ENCODE results near the gene APOL3. TPM values are rescaled to one million over a fixed set of nuclear protein-coding genes. Genes with fewer than 3 reads are reported as not detected.
A peak's percentile ranks its signal among the peaks of the same experiment; 100 is the strongest.
"Not testable (repeated sequence)": the region's sequence is repeated elsewhere in the genome, so short reads cannot be mapped to it uniquely, and the experiment has no call there.

Gene APOL3
- total RNA-seq, 2 donors from 2014 or later = 13.8 to 29.5 TPM

DNA sequence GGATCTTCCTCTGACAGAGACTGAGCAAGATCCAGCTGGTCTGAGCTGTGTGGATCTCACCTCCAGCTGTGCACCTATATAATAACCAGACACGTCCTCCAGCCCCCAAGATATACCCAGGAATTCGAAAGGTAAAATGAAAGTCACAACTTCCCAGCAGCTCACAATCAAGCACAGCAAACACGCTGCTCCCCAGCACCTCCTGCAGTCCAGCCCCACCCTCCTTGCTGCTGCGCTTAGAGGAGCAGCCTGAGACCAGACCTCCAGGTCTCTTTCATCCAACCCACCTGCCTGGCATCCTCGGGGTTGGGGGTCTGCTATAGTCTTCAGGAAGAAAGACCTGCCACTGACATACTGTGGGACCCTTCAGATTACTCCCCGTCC is 44.1 kb upstream of the APOL3 start:
- Histone ChIP-seq H3K4me3 (no peak overlapping the region), H3K36me3 (no peaks in the 10 kb centered on the region), H3K4me1 (peaks cover 0 to 10% of the 10 kb centered on the region in 2 donors), H3K27me3 (no peaks in the 10 kb centered on the region), H3K27ac (no peak overlapping the region), H3K9me3 (no peaks in the 10 kb centered on the region)
- TF ChIP-seq, protein P1, sequence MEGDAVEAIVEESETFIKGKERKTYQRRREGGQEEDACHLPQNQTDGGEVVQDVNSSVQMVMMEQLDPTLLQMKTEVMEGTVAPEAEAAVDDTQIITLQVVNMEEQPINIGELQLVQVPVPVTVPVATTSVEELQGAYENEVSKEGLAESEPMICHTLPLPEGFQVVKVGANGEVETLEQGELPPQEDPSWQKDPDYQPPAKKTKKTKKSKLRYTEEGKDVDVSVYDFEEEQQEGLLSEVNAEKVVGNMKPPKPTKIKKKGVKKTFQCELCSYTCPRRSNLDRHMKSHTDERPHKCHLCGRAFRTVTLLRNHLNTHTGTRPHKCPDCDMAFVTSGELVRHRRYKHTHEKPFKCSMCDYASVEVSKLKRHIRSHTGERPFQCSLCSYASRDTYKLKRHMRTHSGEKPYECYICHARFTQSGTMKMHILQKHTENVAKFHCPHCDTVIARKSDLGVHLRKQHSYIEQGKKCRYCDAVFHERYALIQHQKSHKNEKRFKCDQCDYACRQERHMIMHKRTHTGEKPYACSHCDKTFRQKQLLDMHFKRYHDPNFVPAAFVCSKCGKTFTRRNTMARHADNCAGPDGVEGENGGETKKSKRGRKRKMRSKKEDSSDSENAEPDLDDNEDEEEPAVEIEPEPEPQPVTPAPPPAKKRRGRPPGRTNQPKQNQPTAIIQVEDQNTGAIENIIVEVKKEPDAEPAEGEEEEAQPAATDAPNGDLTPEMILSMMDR (IDR thresholded peaks at IDR 0.05) = no peak
- no peak for DNase-seq (ENCODE audit: low spot score)

DNA sequence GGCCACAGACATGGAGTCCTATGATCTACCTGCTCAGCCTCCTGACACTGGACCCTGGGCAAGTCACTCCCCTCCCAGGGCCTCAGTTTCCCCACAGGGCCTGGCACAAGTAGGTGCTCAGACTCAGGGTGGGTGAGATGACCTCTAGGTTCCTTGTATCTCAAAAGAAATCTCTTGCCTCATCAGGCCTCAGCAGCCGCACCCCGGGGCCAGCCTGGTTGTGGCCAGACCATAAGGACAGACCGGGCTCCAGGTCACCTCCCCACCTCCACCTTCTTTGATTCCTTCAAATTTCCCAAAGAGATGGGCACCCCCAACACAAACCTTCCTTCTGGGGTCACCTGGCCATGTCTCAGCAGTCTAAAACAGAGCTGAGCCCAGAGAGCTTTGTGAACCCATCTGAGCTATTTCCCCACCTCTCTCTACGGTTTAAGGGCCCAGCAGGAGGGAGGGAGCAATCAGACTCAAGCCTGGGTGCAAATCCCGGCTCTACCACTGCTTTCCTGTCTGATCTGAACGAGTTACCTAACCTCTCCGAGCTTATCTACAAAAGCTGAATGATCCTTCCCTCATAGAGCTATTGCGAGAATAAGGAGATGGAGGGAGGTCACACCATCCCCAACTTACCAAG is 43.6 kb upstream of the APOL3 start:
- no peaks in the 10 kb centered on the region for H3K36me3 ChIP-seq
- H3K4me1 ChIP-seq = peaks cover 0 to 16% of the 10 kb centered on the region in 2 donors
- TF ChIP-seq, protein P1 (IDR thresholded peaks at IDR 0.05) = no peak
- H3K9me3 ChIP-seq = no peaks in the 10 kb centered on the region
- no peak for DNase-seq (ENCODE audit: low spot score)
- H3K27me3 ChIP-seq = no peaks in the 10 kb centered on the region
- H3K4me3 ChIP-seq = no peak overlapping the region
- H3K27ac ChIP-seq = no peak overlapping the region

DNA sequence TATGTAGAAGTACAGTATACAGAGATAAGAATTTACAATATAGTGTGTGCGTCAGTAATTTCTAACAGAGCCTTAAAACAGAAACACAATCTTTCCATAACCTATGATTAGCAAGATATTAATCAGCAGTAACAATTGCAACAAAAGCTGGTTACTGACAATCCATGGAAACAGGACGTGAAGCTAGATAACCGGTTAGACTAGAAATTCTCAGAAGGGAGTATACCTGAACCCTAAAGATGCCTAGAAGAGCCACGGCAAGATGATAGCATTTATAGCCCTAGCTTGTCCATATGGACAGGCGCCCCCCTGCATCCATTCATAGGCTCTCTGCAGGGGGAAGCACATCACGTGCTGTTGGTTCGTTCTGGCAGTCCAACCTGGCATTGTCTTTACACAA is 42.9 kb upstream of the APOL3 start:
- H3K9me3 ChIP-seq; H3K27me3 ChIP-seq; H3K4me3 ChIP-seq; H3K36me3 ChIP-seq; H3K27ac ChIP-seq; DNase-seq (ENCODE audit: low spot score): not testable (repeated sequence)
- peaks cover 0 to 22% of the 10 kb centered on the region in 2 donors for H3K4me1 ChIP-seq

DNA sequence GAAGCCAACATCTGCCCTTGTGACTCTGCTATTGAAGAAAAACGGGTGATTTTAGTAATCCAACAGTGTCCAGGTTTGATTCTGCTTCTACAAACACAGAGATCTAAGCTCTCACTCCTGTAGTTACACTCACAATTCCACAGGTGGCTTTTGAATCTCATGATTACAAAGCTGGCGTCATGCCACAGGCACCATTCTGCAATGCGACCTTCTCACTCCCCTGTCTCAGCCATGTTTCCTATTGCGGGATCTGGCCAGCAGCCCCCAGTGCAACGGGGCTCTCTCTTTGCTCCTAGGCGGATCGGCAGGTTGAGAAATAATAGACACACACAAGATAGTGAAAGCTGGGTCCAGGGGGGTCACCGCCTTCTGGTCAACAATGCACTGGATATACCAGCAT is 42.4 kb upstream of the APOL3 start:
- H3K9me3 ChIP-seq; H3K27me3 ChIP-seq; H3K27ac ChIP-seq; DNase-seq (ENCODE audit: low spot score); H3K36me3 ChIP-seq; H3K4me3 ChIP-seq: not testable (repeated sequence)
- H3K4me1 ChIP-seq = peaks cover 0 to 25% of the 10 kb centered on the region in 2 donors

DNA sequence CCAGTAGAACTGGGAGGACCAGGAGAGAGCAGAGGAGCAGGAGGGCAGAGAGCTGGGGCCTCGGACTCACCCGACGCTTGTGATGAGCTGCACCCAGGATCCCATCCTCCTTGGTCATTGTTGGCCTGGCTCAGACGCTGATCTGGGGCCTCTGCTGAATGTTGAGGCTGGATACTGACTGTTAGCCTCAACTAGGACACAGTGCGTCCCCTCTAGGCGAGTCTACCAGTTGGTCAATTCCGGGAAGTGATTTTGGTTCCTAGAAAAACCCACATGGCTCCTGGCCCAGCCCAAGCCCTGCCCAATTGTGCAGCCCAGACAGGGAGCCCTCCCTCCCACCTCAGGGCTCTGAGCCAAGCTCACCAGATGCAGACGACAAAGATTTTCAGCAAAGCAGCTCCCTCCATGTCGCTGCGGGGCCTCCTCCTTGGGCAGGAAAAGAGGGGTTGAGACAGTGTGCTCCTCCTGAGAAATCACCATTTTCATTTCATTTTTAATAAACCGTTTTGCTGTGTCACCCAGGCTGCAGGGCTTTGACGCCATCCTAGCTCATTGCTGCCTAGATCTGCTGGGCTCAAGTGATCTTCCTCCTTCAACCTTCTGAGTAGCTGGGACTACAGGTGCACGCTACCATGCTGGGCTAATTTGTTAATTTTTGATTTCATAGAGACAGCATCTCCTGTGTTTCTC is 41.2 kb upstream of the APOL3 start, which contains the start of gene APOL4:
APOL4 (minus strand) TSS at position 180 of the 690 bp plus-strand sequence; CDS start at position 105, 75 bp downstream.
- TF ChIP-seq, protein P1 (IDR thresholded peaks at IDR 0.05) = no peak
- H3K36me3 ChIP-seq = no peaks in the 10 kb centered on the region
- H3K27me3 ChIP-seq = no peaks in the 10 kb centered on the region
- no peaks in the 10 kb centered on the region for H3K9me3 ChIP-seq
- H3K27ac ChIP-seq = no peak within 1 kb of the TSS
- DNase-seq (ENCODE audit: low spot score) = peak; percentile 74
- peak within 1 kb of the TSS in 1 of 2 donors; percentile 21 for H3K4me3 ChIP-seq
- peaks cover 0 to 36% of the 10 kb centered on the region in 2 donors for H3K4me1 ChIP-seq

DNA sequence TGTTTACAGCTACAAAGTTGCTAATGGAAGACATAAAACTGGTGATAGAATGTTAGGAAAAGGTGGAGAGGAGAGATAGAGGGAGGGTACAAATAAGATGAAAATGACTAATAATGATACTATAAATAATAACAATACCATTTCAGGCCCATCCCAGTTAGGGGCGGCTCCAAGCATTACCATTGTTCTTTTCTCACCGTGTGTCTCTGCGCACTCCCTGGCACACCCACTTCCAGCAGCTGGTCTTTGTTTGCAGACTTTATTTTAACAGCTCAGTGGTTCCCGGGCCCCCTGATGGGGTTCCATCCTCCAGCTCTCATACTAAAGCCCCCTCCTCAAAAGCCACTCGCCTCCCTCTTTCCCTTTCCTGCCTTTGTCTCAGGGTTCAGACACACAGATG is 40.5 kb upstream of the APOL3 start:
- not testable (repeated sequence) for H3K4me3 ChIP-seq; H3K36me3 ChIP-seq; DNase-seq (ENCODE audit: low spot score); H3K9me3 ChIP-seq; H3K27me3 ChIP-seq; H3K27ac ChIP-seq
- peaks cover 0 to 42% of the 10 kb centered on the region in 2 donors for H3K4me1 ChIP-seq

DNA sequence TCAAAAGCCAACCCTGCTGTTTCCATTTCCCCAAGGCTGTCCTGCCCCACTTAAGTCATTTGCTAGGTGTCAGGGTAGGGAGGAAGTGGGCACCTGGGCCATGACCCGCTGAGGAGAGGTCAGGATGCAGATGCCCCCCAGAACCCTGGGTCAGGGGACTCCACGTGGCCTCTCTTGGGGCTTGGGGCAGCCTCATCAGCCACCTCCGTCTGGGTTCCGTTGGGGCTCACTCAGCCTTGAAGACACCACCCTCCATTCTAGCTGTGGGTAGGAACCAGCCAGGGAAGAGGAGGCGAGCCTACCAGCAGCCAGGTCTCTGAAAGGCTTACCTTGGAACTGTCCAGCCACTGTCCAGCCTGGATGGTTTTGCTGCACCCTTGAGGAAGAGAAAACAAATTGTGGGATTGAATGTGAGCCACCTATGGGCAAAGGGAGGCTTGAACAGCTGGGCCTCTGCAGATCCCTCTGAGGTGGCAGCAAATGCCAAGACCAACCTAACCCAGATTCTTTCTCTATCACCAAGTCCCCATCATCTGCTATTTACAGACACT is 38.5 kb upstream of the APOL3 start:
- DNase-seq (ENCODE audit: low spot score) = no peak
- TF ChIP-seq, protein P1 (IDR thresholded peaks at IDR 0.05) = no peak
- H3K27ac ChIP-seq = no peak overlapping the region
- H3K4me3 ChIP-seq = no peak overlapping the region
- H3K27me3 ChIP-seq = no peaks in the 10 kb centered on the region
- H3K36me3 ChIP-seq = no peaks in the 10 kb centered on the region
- H3K4me1 ChIP-seq = peaks cover 0 to 42% of the 10 kb centered on the region in 2 donors
- no peaks in the 10 kb centered on the region for H3K9me3 ChIP-seq
